Type B pancreatic cell (in vitro differentiated cells): ENCODE measurements around the gene RUNX2. TPM values are rescaled to one million over a fixed set of nuclear protein-coding genes. Genes with fewer than 3 reads are reported as not detected.

Experiments
- DNase-seq: peaks from one replicate; pipeline ENCODE4 v3.0.0; 2021; ENCODE audit warnings: mixed read lengths; ENCODE audit not compliant: unreplicated experiment; ENCODE audit errors: extremely low spot score
- H3K27ac Mint-ChIP-seq: 2 replicates; pipeline ENCODE4 v1.8.0; 2021; ENCODE audit warnings: mild to moderate bottlenecking, mixed read lengths
- H3K27me3 Mint-ChIP-seq: 2 replicates; pipeline ENCODE4 v1.8.0; 2021; ENCODE audit warnings: mixed read lengths
- H3K36me3 Mint-ChIP-seq: 2 replicates; pipeline ENCODE4 v1.8.0; 2021; ENCODE audit warnings: mixed read lengths
- H3K4me1 Mint-ChIP-seq: one replicate; pipeline ENCODE4 v1.8.0; 2021; ENCODE audit warnings: mixed read lengths; ENCODE audit not compliant: unreplicated experiment
- H3K4me3 Mint-ChIP-seq: 2 replicates; pipeline ENCODE4 v1.8.0; 2021; ENCODE audit warnings: mild to moderate bottlenecking, mixed read lengths
- H3K9me3 Mint-ChIP-seq: 2 replicates; pipeline ENCODE4 v1.8.0; 2021; ENCODE audit warnings: mixed read lengths
- total RNA-seq: library from RNA; stranded (reverse); gene quantifications from 2 replicates; pipeline ENCODE4 v1.2.1, GENCODE V29; 2021; ENCODE audit warnings: low replicate concordance
- TF ChIP-seq, protein P1 (sequence below): fragments of 200-600 bp; sonication (generic); conservative IDR thresholded peaks from 2 replicates; pipeline ENCODE4 v1.5.0; 2021; ENCODE audit warnings: antibody characterized with exemption, mild to moderate bottlenecking

The RUNX2 gene
- total RNA-seq, 1 donor from 2014 or later = 6.0 TPM

DNA sequence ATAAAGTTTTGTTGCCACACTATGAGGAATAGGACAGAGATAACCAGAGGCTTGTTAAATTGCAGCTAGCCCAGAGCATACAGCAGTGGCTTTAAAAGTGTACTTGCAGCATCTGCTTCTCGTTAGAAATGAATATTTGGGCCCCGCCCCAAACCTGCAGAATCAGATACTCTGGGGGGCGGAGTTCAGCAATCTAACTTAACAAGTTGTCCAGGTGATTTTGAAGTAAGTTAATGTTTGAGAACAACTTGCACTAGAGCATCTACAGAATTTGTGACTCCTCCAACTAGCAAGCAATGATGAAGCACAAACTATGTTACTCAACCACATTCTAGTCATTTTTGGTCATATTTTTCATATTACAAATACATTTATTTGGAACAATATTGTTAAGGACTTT is 60.2 kb downstream of the RUNX2 start:
- no peaks in the 10 kb centered on the region for H3K27me3 Mint-ChIP-seq
- peaks cover 4% of the 10 kb centered on the region for H3K4me1 Mint-ChIP-seq
- H3K4me3 Mint-ChIP-seq = no peak overlapping the region
- H3K27ac Mint-ChIP-seq = no peak overlapping the region
- H3K36me3 Mint-ChIP-seq = no peaks in the 10 kb centered on the region
- peaks cover 8% of the 10 kb centered on the region for H3K9me3 Mint-ChIP-seq
- TF ChIP-seq, protein P1, sequence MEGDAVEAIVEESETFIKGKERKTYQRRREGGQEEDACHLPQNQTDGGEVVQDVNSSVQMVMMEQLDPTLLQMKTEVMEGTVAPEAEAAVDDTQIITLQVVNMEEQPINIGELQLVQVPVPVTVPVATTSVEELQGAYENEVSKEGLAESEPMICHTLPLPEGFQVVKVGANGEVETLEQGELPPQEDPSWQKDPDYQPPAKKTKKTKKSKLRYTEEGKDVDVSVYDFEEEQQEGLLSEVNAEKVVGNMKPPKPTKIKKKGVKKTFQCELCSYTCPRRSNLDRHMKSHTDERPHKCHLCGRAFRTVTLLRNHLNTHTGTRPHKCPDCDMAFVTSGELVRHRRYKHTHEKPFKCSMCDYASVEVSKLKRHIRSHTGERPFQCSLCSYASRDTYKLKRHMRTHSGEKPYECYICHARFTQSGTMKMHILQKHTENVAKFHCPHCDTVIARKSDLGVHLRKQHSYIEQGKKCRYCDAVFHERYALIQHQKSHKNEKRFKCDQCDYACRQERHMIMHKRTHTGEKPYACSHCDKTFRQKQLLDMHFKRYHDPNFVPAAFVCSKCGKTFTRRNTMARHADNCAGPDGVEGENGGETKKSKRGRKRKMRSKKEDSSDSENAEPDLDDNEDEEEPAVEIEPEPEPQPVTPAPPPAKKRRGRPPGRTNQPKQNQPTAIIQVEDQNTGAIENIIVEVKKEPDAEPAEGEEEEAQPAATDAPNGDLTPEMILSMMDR = no peak
- DNase-seq = no peak

DNA sequence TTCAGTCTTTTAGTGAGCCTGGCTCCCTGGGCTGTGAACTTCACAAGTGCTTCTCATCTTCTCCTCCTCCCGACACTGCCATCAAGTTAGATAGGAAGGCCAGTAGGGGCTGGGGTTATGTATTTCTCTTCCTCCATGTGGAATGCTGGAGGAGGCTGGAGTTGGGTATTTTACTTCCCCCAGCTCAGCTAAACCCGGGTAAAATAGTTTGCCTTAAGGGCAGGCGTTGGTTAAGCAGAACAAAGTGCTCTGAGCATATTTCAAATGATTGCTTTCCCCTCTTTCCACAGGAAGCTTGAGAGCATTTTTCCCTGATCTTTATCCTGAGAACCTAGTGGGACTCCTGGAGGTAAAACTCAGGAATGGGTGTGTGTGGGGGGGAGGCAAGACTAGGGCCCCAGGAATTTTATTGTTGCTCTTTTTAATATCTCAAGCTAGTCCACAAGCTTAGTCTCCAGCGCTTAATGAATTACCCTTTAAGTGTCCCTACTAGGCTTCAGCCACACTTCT is 66.5 kb downstream of the RUNX2 start:
- Mint-ChIP-seq H3K9me3 (peaks cover 8% of the 10 kb centered on the region), H3K36me3 (no peaks in the 10 kb centered on the region), H3K27me3 (no peaks in the 10 kb centered on the region), H3K27ac (no peak overlapping the region), H3K4me3 (no peak overlapping the region), H3K4me1 (peaks cover 5% of the 10 kb centered on the region)
- TF ChIP-seq, protein P1 = no peak
- no peak for DNase-seq

DNA sequence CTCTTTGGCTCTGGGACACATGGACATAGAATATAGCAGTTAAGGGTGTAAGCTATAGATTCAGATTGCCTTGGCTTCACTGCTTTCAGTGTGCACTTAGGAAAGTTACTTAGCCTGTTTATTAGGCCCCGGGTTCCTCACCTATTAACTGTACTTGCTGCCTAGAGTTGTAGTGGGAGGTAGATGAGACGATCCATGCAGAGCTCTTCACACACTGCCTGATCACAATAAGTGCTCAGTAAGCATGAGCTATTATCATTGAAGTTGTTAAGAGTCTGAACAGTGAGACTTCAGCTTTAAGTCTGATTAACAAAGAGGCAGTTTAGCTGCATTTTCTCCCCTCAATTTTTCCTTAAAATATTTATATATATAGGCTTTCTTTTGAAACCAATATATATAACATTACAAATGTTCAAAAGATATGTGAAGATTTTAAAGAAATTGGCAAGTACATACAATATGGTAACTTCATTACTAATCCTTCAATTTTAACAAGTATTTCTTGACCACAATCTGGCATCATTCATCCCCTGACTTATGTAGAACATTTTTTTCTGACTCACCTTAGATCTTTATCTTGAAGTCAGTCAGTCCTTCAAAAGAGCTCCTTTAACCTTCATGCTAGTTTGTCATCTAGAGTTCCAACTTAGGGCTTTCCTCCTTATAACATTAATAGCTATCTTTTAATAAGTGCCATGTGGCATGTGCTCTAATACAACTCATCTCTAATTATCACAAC is 70.1 kb downstream of the RUNX2 start:
- DNase-seq = no peak

DNA sequence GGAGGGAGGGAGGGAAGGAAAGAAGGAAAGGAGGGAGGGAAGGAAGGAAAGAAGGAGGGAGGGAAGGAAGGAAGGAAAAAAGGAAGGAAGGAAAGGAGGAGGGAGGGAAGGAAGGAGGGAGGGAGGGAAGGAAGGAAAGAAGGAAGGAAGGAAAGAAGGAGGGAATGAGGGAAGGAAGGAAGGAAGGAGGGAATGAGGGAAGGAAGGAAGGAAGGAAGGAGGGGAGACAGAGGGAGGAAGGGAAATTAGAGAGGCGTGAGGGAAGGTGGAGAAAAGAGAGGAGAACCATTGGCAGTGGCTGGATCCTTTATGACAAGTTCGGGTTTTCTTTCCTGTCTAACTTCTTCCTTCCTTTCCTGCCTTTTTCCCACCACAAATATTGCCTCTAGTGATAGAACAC is 71.9 kb downstream of the RUNX2 start:
- Mint-ChIP-seq H3K27ac (no peak overlapping the region), H3K4me3 (no peak overlapping the region), H3K27me3 (peaks cover 13% of the 10 kb centered on the region), H3K4me1 (no peaks in the 10 kb centered on the region), H3K9me3 (no peaks in the 10 kb centered on the region), H3K36me3 (no peaks in the 10 kb centered on the region)
- no peak for DNase-seq
- TF ChIP-seq, protein P1 = no peak

More for the DNA sequence above, 70.1 kb downstream of the RUNX2 start:
- TF ChIP-seq, protein P1 = no peak
- Mint-ChIP-seq H3K36me3 (no peaks in the 10 kb centered on the region), H3K4me1 (peaks cover 5% of the 10 kb centered on the region), H3K27ac (no peak overlapping the region), H3K4me3 (no peak overlapping the region), H3K27me3 (peaks cover 13% of the 10 kb centered on the region), H3K9me3 (no peaks in the 10 kb centered on the region)

DNA sequence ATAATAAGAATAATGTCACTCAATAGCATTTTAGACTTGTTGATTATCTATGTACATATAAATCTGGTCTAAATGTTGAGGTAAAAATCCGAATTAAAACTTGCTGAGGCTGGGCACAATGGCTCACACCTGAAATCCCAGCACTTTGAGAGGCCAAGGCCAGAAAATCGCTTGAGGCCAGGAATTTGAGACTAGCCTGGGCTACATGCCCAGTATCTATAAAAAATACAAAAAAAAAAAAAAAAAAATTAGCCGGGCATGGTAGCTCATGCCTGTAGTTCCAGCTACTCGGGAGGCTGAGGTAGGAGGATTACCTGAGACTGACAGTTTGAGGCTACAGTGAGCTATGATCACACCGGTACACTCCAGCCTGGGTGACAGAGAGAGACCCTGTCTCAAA is 83.8 kb downstream of the RUNX2 start:
- Mint-ChIP-seq H3K9me3 (no peaks in the 10 kb centered on the region), H3K4me3 (no peak overlapping the region), H3K36me3 (no peaks in the 10 kb centered on the region), H3K27me3 (peaks cover 32% of the 10 kb centered on the region), H3K4me1 (peaks cover 6% of the 10 kb centered on the region), H3K27ac (no peak overlapping the region)
- no peak for DNase-seq
- TF ChIP-seq, protein P1 = no peak
